Lower lobe of right lung (tissue), 2 donors: ENCODE measurements around the gene PTPRD. TPM values are rescaled to one million over a fixed set of nuclear protein-coding genes. Genes with fewer than 3 reads are reported as not detected.

Source experiments
- ATAC-seq, 2 donors: fragments of 200-7000 bp; cut with Tn5 transposase; one replicate each; pipeline ENCODE4 v1.9.1; 2020 to 2022; ENCODE audit warnings: mild to moderate bottlenecking in 2 of 2, moderate library complexity in 2 of 2
- DNase-seq: peaks from one replicate; pipeline ENCODE4 v3.0.0-alpha.2; 2020
- H3K27ac ChIP-seq: fragments of 200-600 bp; one replicate; pipeline ENCODE4 v1.8.0; 2022
- H3K27me3 ChIP-seq: fragments of 200-600 bp; one replicate; pipeline ENCODE4 v1.8.0; 2022; ENCODE audit warnings: low read depth
- H3K36me3 ChIP-seq: fragments of 200-600 bp; one replicate; pipeline ENCODE4 v1.8.0; 2022; ENCODE audit warnings: mild to moderate bottlenecking
- H3K4me1 ChIP-seq: fragments of 200-600 bp; one replicate; pipeline ENCODE4 v1.8.0; 2022
- H3K4me3 ChIP-seq: fragments of 200-600 bp; one replicate; pipeline ENCODE4 v1.8.0; 2022; ENCODE audit warnings: mild to moderate bottlenecking
- H3K9me3 ChIP-seq: fragments of 200-600 bp; one replicate; pipeline ENCODE4 v1.8.0; 2022
- intact Hi-C: fragments of 100-400 bp; cut with DNase I; formaldehyde crosslinking; loops from one replicate; pipeline ENCODE4 v1.11.0; 2022
- total RNA-seq: library from RNA; stranded (reverse); fragmentation: NEBNext Ultra II Directional; extraction: Animal tissue kit (Norgen Biotek cat#: 25700); gene quantifications from one replicate; pipeline ENCODE4 v1.2.1, GENCODE V29; 2021
- TF ChIP-seq, protein P1 (sequence below): fragments of 200-600 bp; IDR thresholded peaks from one replicate; pipeline ENCODE4 v1.8.0; 2022; ENCODE audit warnings: antibody characterized with exemption, mild to moderate bottlenecking
- donor health status: DM: no; HTN: yes; CAD: no; lungs with severe emphysema.

Gene PTPRD
- total RNA-seq, 1 donor from 2014 or later = 17.2 TPM

DNA sequence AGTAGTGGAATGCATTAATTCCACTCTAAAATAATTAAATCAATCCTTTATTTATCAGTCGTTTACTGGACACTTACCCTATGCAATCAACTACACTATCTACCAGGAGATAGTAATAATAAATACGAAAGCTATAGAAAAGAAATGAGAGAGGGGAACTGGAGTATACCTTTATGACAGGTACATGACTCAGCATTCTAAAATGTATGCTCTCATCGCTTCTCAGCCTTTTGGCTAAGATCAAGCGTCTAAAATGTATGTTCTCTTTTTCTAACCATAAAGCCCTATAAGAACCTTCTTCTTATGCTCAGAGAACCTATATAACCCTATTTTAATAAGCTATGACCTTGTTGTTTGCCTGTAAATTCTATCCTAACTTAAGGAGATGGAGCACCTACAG lies 2059.4 kb downstream of the PTPRD start:
- H3K4me1 ChIP-seq = no peaks in the 10 kb centered on the region
- DNase-seq (no peak), ATAC-seq (no peak)
- TF ChIP-seq, protein P1, sequence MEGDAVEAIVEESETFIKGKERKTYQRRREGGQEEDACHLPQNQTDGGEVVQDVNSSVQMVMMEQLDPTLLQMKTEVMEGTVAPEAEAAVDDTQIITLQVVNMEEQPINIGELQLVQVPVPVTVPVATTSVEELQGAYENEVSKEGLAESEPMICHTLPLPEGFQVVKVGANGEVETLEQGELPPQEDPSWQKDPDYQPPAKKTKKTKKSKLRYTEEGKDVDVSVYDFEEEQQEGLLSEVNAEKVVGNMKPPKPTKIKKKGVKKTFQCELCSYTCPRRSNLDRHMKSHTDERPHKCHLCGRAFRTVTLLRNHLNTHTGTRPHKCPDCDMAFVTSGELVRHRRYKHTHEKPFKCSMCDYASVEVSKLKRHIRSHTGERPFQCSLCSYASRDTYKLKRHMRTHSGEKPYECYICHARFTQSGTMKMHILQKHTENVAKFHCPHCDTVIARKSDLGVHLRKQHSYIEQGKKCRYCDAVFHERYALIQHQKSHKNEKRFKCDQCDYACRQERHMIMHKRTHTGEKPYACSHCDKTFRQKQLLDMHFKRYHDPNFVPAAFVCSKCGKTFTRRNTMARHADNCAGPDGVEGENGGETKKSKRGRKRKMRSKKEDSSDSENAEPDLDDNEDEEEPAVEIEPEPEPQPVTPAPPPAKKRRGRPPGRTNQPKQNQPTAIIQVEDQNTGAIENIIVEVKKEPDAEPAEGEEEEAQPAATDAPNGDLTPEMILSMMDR = no peak
- no peaks in the 10 kb centered on the region for H3K9me3 ChIP-seq
- no peaks in the 10 kb centered on the region for H3K36me3 ChIP-seq
- intact Hi-C loops = no loop called here
- H3K27ac ChIP-seq = no peak overlapping the region
- no peak overlapping the region for H3K4me3 ChIP-seq
- no peaks in the 10 kb centered on the region for H3K27me3 ChIP-seq

DNA sequence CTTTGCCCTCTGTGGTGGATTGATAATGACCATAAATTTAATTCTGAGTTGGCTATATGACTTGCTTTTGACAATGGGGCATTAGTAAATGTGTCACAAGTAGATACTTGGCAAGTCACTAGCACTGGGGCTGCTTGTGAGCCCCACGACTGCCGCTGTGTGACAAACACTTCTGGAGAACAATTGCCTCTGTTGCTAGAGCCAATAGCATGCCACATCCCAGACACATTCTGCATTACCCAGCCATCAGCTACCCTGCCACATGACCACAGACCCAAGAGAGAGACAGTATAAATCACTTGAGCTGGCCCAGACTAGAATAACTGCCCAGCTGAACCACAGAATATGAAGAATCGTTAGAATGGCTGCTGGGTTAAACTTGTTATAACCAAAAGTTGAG lies 2060.1 kb downstream of the PTPRD start:
- no peak for DNase-seq
- ATAC-seq = no peak
- Histone ChIP-seq H3K9me3 (no peaks in the 10 kb centered on the region), H3K27me3 (no peaks in the 10 kb centered on the region), H3K36me3 (no peaks in the 10 kb centered on the region), H3K27ac (no peak overlapping the region), H3K4me1 (no peaks in the 10 kb centered on the region), H3K4me3 (no peak overlapping the region)
- TF ChIP-seq, protein P1 = no peak
- intact Hi-C loops = no loop called here

DNA sequence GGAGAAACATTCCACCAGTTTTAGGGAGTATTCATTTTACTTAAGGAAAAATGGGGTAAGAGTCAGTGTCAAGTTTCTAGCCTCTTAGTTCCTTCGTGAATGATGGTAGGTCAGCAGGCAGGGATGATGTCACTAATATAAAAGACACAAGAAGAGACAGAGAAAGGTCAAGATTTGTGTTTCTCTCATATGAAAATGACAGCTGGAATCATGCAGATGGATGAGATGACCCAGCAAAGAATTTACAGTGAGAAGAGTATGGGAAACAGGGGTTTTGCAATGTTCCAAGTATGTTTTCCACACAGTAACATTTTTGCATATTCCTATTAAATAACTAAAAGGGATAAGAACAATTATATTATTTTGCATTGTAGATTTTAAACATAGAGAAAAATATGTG lies 2063.6 kb downstream of the PTPRD start:
- Histone ChIP-seq H3K4me3 (no peak overlapping the region), H3K36me3 (no peaks in the 10 kb centered on the region), H3K27ac (no peak overlapping the region), H3K9me3 (no peaks in the 10 kb centered on the region), H3K27me3 (no peaks in the 10 kb centered on the region), H3K4me1 (no peaks in the 10 kb centered on the region)
- ATAC-seq (no peak), DNase-seq (no peak)
- intact Hi-C loops = no loop called here
- TF ChIP-seq, protein P1 = no peak

DNA sequence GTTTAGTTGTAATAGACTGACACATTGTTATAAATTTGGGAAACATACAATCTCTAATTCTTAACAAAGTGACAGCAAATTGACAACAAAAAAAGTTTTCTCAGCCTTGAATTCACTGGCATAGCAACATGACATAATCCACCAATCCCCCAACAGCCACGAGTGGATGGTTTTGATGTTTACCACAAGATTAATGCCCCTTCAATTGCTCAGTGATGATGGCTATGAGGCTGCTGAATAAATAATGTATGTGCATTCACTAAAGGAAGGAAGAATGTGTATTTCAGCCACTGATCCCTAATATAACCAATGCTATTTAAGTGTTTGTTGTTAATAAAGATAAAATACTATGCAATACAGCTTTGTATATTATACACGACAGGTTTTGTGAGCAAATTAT lies 2069.6 kb downstream of the PTPRD start:
- no peak overlapping the region for H3K27ac ChIP-seq
- no peak for ATAC-seq
- no peaks in the 10 kb centered on the region for H3K27me3 ChIP-seq
- no peak overlapping the region for H3K4me3 ChIP-seq
- no peaks in the 10 kb centered on the region for H3K36me3 ChIP-seq
- TF ChIP-seq, protein P1 = no peak
- H3K9me3 ChIP-seq = no peaks in the 10 kb centered on the region
- no peaks in the 10 kb centered on the region for H3K4me1 ChIP-seq
- intact Hi-C loops = no loop called here
- no peak for DNase-seq

DNA sequence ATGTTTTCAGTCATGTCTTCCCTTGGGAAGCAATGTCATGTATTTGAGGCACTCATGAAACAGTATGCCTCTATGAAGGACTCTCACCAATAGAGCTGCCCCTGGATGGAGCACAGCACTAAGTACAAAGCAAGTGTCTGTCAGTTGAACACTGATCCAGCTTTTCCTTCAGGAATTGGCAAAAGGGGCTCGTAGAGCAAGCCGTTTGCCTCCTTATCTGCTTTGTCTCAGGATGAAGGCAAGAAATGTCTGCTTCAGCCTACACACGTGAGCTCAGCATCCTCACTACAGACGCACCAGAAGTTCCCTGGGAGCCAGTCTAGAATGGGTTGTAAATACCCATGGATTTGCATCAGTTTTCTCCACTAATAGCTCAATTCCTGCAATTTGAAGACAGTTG lies 2070.3 kb downstream of the PTPRD start:
- H3K36me3 ChIP-seq = no peaks in the 10 kb centered on the region
- no peak overlapping the region for H3K4me3 ChIP-seq
- H3K4me1 ChIP-seq = no peaks in the 10 kb centered on the region
- DNase-seq (no peak), ATAC-seq (no peak)
- intact Hi-C loops = no loop called here
- no peak overlapping the region for H3K27ac ChIP-seq
- TF ChIP-seq, protein P1 = no peak
- no peaks in the 10 kb centered on the region for H3K9me3 ChIP-seq
- no peaks in the 10 kb centered on the region for H3K27me3 ChIP-seq

DNA sequence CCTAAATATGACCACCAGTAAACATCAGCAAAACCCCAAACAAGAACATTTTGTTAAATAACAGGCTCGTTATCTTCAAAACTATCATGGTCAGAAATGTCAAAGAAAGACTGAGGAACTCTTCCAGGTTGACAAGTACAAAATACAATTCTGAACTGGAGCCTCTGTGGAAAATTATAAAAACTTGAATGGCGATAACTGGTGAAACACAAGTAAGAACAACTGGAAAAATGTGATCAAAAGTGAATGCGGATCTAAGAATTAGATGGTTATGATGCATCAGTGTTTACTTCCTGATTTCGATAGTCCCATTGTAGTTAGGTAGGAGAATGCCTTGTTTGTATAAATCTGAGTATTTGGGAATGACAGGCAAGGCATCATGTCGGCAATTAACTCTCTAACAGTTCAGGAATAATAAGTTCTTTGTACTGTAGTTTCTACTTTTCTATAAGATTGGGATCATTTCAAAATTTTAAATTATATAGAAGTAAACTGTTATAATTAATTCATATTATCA lies 2073.1 kb downstream of the PTPRD start:
- ATAC-seq = no peak
- intact Hi-C loops = no loop called here
- Histone ChIP-seq H3K4me1 (no peaks in the 10 kb centered on the region), H3K4me3 (no peak overlapping the region), H3K9me3 (no peaks in the 10 kb centered on the region), H3K27ac (no peak overlapping the region), H3K27me3 (no peaks in the 10 kb centered on the region), H3K36me3 (no peaks in the 10 kb centered on the region)
- DNase-seq = no peak
- TF ChIP-seq, protein P1 = no peak
